HG02852 (cell line): ENCODE measurements around the gene TOR4A.
"Not testable (repeated sequence)": the region's sequence is repeated elsewhere in the genome, so short reads cannot be mapped to it uniquely, and the experiment has no call there.

Source experiments
- ATAC-seq: cut with Tn5 transposase; IDR thresholded peaks from one replicate; pipeline ENCODE4 v1.9.1; 2021; ENCODE audit warnings: mild to moderate bottlenecking, moderate library complexity; ENCODE audit not compliant: unreplicated experiment

TOR4A gene

GRCh38 chr9:137237759-137238726, 39.5 kb upstream of the TOR4A start:
- no peak for ATAC-seq

GRCh38 chr9:137239541-137240200, 37.9 kb upstream of the TOR4A start:
- ATAC-seq: not testable (repeated sequence)

GRCh38 chr9:137240318-137240840, 37.1 kb upstream of the TOR4A start:
- ATAC-seq: peak; percentile 23

GRCh38 chr9:137240841-137241489, 36.6 kb upstream of the TOR4A start, which contains the start of gene TUBB4B:
Gene TUBB4B (plus strand): TSS chr9:137241287. CDS start chr9:137241361, 74 bp downstream.
- ATAC-seq: peak; percentile 75

GRCh38 chr9:137241490-137242268, 35.8 kb upstream of the TOR4A start:
- ATAC-seq: peak; percentile 10

GRCh38 chr9:137242269-137243203, 35.0 kb upstream of the TOR4A start:
- ATAC-seq: no peak

GRCh38 chr9:137243266-137243625, 34.3 kb upstream of the TOR4A start:
- not testable (repeated sequence) for ATAC-seq

GRCh38 chr9:137243626-137244485, 33.7 kb upstream of the TOR4A start:
- no peak for ATAC-seq

GRCh38 chr9:137244486-137245449, 32.8 kb upstream of the TOR4A start:
- ATAC-seq: no peak

GRCh38 chr9:137245450-137246421, 31.8 kb upstream of the TOR4A start:
- ATAC-seq: no peak

GRCh38 chr9:137247135-137247915, 30.2 kb upstream of the TOR4A start:
- no peak for ATAC-seq

- ATAC-seq: no peak
Observed at GRCh38 chr9:137247916-137248175, 29.7 kb upstream of the TOR4A start.

GRCh38 chr9:137250329-137251193, 27.0 kb upstream of the TOR4A start:
- ATAC-seq: no peak

- ATAC-seq: no peak
Observed at GRCh38 chr9:137251194-137251461, 26.4 kb upstream of the TOR4A start, which contains the start of gene STPG3. Gene STPG3 (plus strand): TSS chr9:137251286. CDS start chr9:137251287, 1 bp downstream.
